ENCODE measurements around the gene ACSL3. TPM values are rescaled to one million over a fixed set of nuclear protein-coding genes. Genes with fewer than 3 reads are reported as not detected.
"Not testable (repeated sequence)": the region's sequence is repeated elsewhere in the genome, so short reads cannot be mapped to it uniquely, and the experiment has no call there.

The ACSL3 gene
- total RNA-seq, 1 experiment from 2014 or later: 133 TPM

DNA sequence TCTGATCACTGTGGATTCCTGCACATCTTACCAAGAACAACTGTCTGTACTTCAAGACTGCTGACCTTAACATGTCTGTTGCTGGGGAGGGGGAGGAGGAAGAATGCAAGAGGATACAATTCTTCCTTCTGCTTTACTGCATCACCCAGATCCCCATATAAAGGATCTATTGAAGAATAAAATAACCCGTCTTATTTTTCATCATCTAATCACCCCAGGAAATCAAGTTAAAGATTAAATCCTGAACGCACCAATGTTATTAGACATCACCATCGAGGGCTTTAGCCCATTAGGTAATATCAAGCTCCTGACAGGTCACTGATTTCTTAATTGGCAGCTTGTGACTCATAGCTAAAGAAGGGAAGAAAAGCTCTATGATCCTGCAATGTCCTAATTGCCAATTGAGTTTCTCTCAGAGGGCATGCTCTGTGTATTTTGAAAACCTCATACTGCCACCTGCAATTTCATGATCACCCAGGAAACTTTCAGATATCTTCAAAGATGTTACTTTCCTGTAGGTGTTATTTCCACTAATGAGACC lies 115.8 kb downstream of the ACSL3 start:
- DNase-seq (ENCODE audit: low spot score): no peak

DNA sequence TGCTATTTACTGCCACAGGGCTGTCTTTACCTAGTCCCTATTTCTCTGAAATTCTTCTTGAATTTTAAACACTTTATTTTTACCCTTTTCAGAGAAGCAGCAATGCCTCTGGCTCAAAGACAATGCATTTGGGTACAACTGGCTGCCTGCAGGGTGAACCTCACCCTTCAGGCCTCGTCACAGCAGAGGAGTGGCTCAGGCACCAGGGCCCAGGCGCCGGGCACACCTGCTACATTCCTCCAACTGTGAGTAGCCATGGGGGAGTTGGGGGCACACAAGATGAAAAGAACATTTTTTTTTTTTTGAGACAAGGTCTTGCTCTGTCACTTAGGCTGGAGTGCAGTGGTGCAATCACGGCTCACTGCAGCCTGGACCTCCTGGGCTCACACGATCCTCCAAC lies 116.3 kb downstream of the ACSL3 start:
- DNase-seq (ENCODE audit: low spot score): no peak

DNA sequence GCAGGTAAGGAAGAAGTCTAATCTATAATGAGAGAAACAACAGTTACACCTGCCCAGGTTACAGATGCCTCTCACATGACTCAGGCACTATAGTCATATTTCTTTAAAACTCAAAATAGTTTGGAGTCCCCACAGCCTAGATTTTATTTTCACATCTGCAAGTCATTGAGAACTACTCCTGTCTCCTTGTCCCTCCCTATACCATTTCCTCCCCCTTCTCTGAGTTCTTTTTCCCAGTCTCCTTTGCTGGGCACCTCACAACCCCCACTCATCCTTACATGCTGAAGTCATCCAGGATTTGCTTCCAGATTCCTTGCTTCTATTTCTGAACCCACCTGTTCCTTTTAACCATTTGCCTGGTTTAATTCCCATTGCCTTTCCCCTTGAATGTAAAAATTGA lies 118.0 kb downstream of the ACSL3 start:
- no peak for DNase-seq (ENCODE audit: low spot score)

DNA sequence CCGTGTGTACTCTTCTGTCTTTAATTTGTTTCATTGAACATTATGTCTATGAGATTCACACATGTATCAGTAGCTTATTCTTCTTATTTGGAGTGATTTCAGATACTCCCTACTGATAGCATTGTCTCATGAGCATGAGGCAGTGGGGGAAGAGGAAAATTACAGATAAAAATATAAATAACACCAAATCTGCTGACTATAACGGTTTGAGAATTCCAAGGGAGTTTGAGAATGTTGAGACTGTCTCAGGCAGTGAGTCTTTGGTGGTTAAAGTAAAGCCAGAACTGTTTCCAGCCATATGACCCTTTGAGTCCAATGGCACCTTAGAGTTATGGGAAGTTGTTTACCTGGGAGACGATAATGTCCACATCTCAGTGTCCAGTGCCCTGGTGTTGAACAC lies 118.6 kb downstream of the ACSL3 start:
- no peak for DNase-seq (ENCODE audit: low spot score)

DNA sequence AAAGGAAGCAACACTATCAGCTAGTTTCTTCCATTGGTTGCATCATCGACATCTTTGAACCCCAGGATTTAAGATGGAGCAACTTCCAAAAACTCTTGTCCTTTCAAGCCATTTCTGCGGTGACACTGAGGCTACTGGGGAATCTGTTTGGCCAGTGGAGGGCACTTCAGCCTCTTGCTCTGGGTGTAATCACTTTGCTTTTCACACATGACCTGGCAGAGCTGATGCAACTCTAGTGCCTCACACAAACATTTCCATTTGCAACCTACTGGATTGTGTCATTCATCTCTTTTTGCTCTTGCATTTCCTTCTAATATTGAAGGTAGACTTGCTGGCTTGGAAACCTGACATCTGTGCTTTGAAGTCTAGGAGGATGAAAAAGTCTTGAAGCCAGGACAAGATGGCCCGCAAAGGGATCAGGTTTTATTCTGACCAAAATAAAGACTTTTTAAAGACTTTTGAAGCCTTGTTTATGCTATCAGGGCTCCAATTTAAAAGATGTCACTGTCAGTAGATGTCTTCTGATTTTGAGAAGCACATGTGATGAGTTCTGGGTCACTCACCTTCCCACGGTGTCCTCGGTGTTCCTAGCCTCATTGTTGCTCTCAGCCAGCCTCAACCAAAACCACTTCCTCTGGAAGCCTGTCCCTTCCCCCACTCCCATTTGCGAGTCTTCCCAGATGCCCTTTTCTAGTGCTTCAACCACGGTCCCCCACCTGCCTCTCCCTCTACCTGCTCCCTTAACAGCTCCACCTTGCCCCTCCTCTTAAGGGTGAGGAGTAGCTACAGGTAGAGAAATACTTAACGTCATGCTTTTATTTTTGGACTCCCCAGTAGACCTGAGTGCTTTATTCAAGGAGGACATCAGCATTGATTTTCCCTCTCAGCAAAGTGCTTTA lies 121.4 kb downstream of the ACSL3 start:
- DNase-seq (ENCODE audit: low spot score): peak; percentile 50

DNA sequence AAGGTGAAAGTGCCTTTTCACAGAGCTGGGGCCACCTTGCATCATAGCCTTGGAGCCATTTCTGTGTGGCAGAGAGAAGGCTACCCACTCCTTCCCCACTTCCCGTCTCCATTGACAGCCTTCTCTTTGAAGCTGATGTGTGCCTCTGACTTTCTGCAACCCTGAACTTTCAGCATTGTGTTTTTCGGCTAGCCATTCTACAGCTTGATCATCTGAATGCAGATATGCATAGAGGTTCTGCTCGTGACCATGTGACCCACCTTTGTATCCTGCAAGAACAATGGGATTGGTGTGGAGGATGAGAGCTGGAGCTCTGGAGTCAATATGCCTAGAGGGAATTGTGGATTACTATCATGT lies 122.1 kb downstream of the ACSL3 start:
- DNase-seq (ENCODE audit: low spot score): no peak

DNA sequence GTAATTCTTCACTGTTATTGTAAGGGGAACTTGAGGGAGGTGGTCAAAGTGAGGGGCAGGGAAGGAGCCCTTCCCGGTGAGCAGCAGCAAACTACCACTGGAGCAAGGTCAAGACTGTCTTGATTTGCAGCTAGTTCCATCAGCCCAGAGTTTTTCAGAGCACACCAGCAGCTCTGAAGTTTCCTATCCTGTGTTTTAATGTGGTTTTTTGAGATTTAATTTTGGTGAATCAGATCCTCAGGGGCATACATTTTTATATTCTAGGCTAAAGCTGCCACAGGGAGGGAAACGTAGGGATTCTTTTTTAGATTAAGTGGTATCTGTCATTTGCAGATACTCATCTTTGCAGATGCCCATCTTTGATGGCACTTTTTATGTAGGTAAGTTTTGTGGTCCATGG lies 124.1 kb downstream of the ACSL3 start:
- no peak for DNase-seq (ENCODE audit: low spot score)

DNA sequence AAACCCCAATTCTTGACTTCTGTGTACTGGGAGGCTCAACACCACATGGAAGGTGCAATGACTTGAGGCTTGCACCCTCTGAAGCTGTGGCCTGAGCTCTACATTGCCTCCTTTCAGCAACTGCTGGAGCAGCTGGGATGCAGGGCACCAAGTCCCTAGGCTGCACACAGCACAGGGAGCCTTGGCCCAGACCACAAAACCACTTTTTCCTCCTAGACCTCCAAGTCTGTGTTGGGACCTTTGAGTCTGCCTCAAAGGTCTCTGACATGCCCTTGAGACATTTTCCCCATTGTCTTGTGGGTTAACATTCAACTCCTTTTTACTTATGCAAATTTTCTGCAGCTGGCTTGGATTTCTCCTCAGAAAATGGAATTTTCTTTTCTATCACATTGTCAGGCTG lies 128.6 kb downstream of the ACSL3 start:
- DNase-seq (ENCODE audit: low spot score): no peak

DNA sequence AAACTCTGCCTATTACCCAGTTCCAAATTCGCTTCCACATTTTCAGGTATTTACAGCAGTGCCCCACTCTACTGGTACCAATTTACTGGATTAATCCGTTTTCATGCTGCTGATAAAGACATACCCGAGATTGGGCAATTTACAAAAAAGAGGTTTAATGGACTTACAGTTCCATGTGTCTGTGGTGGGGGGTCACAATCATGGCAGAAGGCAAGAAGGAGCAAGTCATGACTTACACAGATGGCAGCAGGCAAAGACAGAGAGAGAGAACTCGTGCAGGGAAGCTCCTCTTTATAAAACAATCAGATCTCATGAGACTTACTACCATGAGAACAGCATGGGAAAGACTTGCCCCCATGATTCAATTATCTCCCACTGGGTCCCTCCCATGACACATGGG lies 129.4 kb downstream of the ACSL3 start:
- not testable (repeated sequence) for DNase-seq (ENCODE audit: low spot score)

DNA sequence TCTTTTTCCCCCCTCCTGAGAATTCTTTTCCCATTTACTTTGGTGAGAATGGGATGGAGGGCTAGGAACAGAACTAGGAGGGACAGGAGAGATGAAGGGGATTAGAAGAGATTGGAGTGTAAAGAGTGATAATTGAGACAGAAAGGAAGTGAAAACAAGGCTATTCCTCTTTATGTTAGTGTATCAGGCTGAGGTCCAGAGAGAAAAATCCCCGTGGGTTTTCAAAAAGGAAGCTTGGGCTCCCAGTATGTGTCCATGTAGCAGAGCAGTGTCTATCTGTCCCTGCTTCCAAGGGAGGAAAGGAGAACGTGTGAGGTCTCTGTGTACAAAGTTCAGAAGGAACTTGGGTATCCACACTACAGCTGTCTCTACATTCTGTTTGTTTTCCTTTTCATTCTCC lies 131.3 kb downstream of the ACSL3 start:
- DNase-seq (ENCODE audit: low spot score): no peak

Other genes with a start within 250 kb of the ACSL3 start
- 47.5 and 51.8 TPM in 2 replicates for gene FARSB, start 204.9 kb upstream of the ACSL3 start, total RNA-seq (2014; rRNA removed; shearing (Covaris generic))
- not detected in 2 replicates for gene MOGAT1, start 189.4 kb upstream of the ACSL3 start, total RNA-seq (2014; rRNA removed; shearing (Covaris generic))
- 0.17 TPM in 1 of 2 replicates, not detected in the other for gene KCNE4, start 191.2 kb downstream of the ACSL3 start, total RNA-seq (2014; rRNA removed; shearing (Covaris generic))